GM12892 (cell line): Measurements from ENCODE around the gene CUL4A.

Experiments
- POLR2A ChIP-seq: IDR thresholded peaks from 2 replicates; pipeline ENCODE4 v1.6.1; 2011; ENCODE audit warnings: low read depth, low read length, control low read depth
- POLR2AphosphoS5 ChIP-seq: IDR thresholded peaks from 2 replicates; pipeline ENCODE4 v1.6.1; 2011; ENCODE audit warnings: low read depth, low read length, control low read depth
- TAF1 ChIP-seq: IDR thresholded peaks from 2 replicates; pipeline ENCODE4 v1.6.1; 2011; ENCODE audit warnings: low read depth, mild to moderate bottlenecking, control low read depth, low read length, borderline replicate concordance

DNA sequence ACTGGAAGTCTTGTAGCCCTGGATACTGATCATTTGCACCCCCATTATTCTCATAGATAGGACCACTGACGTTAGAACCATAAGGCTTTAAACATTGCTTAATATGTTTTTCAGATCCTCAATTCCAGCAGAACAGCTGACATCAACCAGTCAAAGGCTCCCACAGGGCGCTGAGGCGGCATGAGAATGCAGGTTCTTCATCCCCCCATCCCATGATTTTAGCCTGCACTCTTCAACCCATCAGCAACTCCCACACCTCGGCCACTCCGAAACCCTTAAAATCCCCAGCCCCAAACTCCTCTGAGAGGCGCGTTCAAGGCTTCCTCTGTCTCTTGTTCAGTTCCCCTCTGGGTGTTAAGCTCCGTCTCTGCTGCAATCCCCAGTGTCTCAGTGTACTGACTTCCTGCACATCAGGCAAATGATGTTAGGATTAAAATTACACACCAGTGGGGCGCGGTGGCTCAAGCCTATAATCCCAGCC lies 63.3 kb downstream of the CUL4A start:
- TF ChIP-seq POLR2A (no peak), POLR2AphosphoS5 (no peak), TAF1 (no peak)
